SU-DHL-6 (cell line): ENCODE measurements around the gene CIB4.

Experiments
- H2AFZ ChIP-seq: fragments of 200-600 bp; sonication (generic); 2 replicates; pipeline ENCODE4 v1.6.1; 2014; ENCODE audit warnings: low read depth, mild to moderate bottlenecking, moderate library complexity, mixed read lengths, antibody characterized with exemption, low read length; ENCODE audit not compliant: severe bottlenecking
- H3F3A ChIP-seq: fragments of 200-600 bp; shearing (Covaris generic); 2 replicates; pipeline ENCODE4 v1.6.0; 2016; ENCODE audit warnings: antibody characterized with exemption, mild to moderate bottlenecking; ENCODE audit not compliant: insufficient read depth
- H3K27ac ChIP-seq: fragments of 200-600 bp; sonication (generic); 2 replicates; pipeline ENCODE4 v1.5.1; 2016; ENCODE audit warnings: low read depth, mild to moderate bottlenecking, low read length, moderate library complexity, mixed read lengths
- H3K27me3 ChIP-seq: fragments of 200-600 bp; sonication (generic), shearing (Covaris generic); 2 replicates; pipeline ENCODE4 v1.6.0; 2014; ENCODE audit warnings: mild to moderate bottlenecking, low read length
- H3K36me3 ChIP-seq: fragments of 200-600 bp; sonication (generic); 2 replicates; pipeline ENCODE4 v1.6.1; 2014; ENCODE audit warnings: mild to moderate bottlenecking, low read length, mixed read lengths
- H3K4me2 ChIP-seq: fragments of 300-600, 200-600 bp; shearing (Covaris generic), sonication (generic); 2 replicates; pipeline ENCODE4 v1.6.0; 2014; ENCODE audit warnings: low read length, low read depth, mild to moderate bottlenecking; ENCODE audit not compliant: poor library complexity, severe bottlenecking
- H3K4me3 ChIP-seq: fragments of 200-600 bp; sonication (generic); 2 replicates; pipeline ENCODE4 v1.5.1; 2014; ENCODE audit warnings: antibody characterized with exemption, low read length, mild to moderate bottlenecking, mixed read lengths; ENCODE audit not compliant: insufficient read depth, poor library complexity, severe bottlenecking
- H3K79me2 ChIP-seq: fragments of 200-600 bp; sonication (generic); 2 replicates; pipeline ENCODE4 v1.6.1; 2014; ENCODE audit warnings: mild to moderate bottlenecking, low read length, moderate library complexity; ENCODE audit not compliant: insufficient read depth
- H3K9ac ChIP-seq: fragments of 200-600 bp; sonication (generic); 2 replicates; pipeline ENCODE4 v1.7.0; 2014; ENCODE audit warnings: mild to moderate bottlenecking, low read length
- H3K9me2 ChIP-seq: fragments of 200-600 bp; sonication (generic); replicated peaks from 2 replicates; pipeline ENCODE4 v1.6.1; 2014; ENCODE audit warnings: low read length; ENCODE audit not compliant: insufficient read depth
- H3K9me3 ChIP-seq: fragments of 200-600 bp; sonication (generic); 2 replicates; pipeline ENCODE4 v1.6.1; 2014; ENCODE audit warnings: low read length, mixed read lengths; ENCODE audit not compliant: insufficient read depth
- H4K20me1 ChIP-seq: fragments of 200-600 bp; sonication (generic); 2 replicates; pipeline ENCODE4 v1.6.1; 2014; ENCODE audit warnings: low read depth, mild to moderate bottlenecking, antibody characterized with exemption, low read length, moderate library complexity, mixed read lengths
- EZH2phosphoT487 ChIP-seq: fragments of 200-600 bp; sonication (generic), shearing (Covaris generic); conservative IDR thresholded peaks from 2 replicates; pipeline ENCODE4 v1.6.1; 2018; ENCODE audit warnings: mild to moderate bottlenecking, antibody characterized with exemption, low read length, moderate library complexity, mixed read lengths
- TF ChIP-seq, protein P1 (sequence below): fragments of 200-600 bp; sonication (generic); IDR thresholded peaks from one replicate; pipeline ENCODE4 v1.5.1; 2017; ENCODE audit warnings: antibody characterized with exemption, mild to moderate bottlenecking, low read length, moderate library complexity; ENCODE audit not compliant: insufficient read depth, poor library complexity, severe bottlenecking

Gene CIB4

DNA sequence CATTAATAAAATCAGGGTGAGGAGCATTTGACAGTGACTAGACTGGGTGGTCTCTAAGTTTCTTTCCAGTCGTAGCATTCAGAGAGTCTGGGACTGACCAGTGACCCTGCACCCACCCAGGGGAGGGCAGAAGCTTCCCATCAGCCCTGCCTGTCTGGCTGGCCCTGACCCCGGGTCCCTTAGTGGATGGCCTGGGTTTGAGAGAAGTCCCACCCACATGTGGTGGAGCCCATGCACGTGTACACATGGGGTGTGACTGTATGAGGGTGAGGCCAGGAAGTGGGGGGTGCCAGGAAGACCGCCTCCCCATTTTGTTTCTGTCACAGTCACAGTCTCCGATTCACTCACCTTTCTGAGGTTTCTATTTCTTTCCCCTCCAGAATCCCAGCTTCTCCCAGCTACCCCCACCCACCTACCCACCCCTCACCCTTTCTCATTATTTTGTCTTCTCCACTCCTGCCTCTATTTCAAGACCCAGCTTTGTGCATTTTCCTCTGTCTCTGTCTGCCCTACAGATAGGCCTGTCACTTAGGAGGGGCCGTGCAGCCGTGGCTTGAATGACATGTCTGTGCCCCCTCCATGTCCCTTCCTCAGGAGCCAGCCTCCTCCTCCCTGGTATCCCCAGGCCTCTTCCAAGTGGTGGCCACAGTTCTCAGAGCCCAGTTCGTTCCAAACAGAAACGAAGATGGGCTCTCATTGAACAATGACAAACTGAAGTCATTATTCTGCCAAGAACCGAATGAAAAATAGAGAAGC lies 13.6 kb downstream of the CIB4 start:
- Histone ChIP-seq H3K27ac (no peak overlapping the region), H3F3A (no peaks in the 10 kb centered on the region), H3K36me3 (no peaks in the 10 kb centered on the region), H2AFZ (no peak overlapping the region), H4K20me1 (no peaks in the 10 kb centered on the region), H3K9me3 (no peaks in the 10 kb centered on the region), H3K27me3 (0 out of 2 replicates have a peak, but pooled peaks cover 3% of the 10 kb centered on the region), H3K4me3 (no peak overlapping the region), H3K9me2 (no peaks in the 10 kb centered on the region), H3K9ac (no peak overlapping the region), H3K79me2 (no peaks in the 10 kb centered on the region), H3K4me2 (no peak overlapping the region)
- TF ChIP-seq EZH2phosphoT487 = no peak
- TF ChIP-seq, protein P1, sequence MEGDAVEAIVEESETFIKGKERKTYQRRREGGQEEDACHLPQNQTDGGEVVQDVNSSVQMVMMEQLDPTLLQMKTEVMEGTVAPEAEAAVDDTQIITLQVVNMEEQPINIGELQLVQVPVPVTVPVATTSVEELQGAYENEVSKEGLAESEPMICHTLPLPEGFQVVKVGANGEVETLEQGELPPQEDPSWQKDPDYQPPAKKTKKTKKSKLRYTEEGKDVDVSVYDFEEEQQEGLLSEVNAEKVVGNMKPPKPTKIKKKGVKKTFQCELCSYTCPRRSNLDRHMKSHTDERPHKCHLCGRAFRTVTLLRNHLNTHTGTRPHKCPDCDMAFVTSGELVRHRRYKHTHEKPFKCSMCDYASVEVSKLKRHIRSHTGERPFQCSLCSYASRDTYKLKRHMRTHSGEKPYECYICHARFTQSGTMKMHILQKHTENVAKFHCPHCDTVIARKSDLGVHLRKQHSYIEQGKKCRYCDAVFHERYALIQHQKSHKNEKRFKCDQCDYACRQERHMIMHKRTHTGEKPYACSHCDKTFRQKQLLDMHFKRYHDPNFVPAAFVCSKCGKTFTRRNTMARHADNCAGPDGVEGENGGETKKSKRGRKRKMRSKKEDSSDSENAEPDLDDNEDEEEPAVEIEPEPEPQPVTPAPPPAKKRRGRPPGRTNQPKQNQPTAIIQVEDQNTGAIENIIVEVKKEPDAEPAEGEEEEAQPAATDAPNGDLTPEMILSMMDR = no peak

DNA sequence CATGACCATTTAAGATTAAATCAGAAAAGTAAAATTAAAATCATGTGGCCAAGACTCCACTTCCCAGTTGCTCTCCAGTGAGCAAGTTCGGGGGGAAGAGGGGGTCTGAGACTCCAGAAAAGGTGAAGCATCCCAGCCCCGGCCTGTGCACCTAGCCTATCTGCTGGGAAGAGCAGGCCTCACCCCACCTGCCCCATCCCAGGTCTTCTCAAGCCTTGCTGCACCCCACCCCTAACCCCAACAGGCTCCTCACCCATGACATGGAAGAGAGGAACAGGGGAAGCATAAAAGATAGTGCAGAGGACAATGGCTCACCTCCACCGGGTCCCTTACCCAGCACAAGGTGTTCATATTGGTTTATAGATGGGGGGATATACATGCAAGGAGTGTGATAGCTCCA lies 14.6 kb downstream of the CIB4 start:
- TF ChIP-seq, protein P1 = no peak
- TF ChIP-seq EZH2phosphoT487 = no peak
- no peaks in the 10 kb centered on the region for H3K9me3 ChIP-seq
- no peaks in the 10 kb centered on the region for H4K20me1 ChIP-seq
- no peaks in the 10 kb centered on the region for H3F3A ChIP-seq
- no peak overlapping the region for H3K27ac ChIP-seq
- no peaks in the 10 kb centered on the region for H3K36me3 ChIP-seq
- no peak overlapping the region for H3K9ac ChIP-seq
- no peaks in the 10 kb centered on the region for H3K9me2 ChIP-seq
- no peak overlapping the region for H3K4me3 ChIP-seq
- 0 out of 2 replicates have a peak, but pooled peaks cover 3% of the 10 kb centered on the region for H3K27me3 ChIP-seq
- no peak overlapping the region for H2AFZ ChIP-seq
- H3K79me2 ChIP-seq = no peaks in the 10 kb centered on the region
- no peak overlapping the region for H3K4me2 ChIP-seq

DNA sequence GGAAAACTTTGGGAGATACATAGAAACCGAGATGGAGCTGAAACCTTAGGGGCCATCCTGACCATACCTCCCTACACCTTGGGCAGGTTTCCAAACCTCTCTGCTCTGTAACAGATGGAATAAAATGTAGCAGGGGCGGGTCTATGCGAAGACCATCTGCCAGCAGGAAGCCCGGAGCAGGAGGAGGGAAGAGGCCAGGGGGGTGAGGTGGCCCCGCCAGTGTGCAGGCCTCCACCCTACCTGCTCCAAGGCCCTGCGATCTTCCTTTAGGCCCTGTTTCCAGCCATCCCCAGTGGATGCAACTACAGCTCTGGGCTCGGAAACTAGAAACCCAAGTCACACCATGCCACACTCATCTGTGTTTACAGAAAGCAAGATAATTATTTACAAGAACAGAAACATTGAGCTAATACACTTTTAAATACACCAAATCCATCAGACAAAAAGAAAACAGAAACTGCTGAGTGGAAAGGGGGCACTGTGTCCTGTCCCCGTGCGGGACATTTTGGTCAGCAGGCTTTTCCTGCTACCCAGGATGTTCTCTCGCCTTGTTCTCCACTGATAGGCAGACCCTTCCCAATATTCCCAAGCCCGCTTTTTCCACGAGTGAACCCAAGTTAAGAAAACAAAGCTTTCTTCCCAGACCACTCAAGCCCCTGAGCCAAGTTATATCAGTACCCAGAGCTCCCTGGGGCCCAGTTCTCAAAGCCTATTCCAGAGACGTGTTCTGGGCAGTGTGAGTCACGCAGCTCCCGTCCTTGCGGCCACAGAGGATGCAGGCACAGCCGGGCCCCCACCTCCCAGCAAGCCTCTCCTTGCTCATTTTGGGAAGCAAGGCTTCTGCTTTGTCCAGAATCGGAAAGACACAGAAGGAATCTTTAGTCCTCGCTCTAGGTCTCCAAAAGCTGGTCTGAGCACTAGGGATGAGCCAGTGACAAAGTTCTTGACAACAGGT lies 17.3 kb downstream of the CIB4 start:
- no peaks in the 10 kb centered on the region for H3K9me2 ChIP-seq
- H4K20me1 ChIP-seq = no peaks in the 10 kb centered on the region
- TF ChIP-seq EZH2phosphoT487 = no peak
- TF ChIP-seq, protein P1 = no peak
- no peak overlapping the region for H3K27ac ChIP-seq
- no peaks in the 10 kb centered on the region for H3K27me3 ChIP-seq
- H3K4me2 ChIP-seq = no peak overlapping the region
- H3K4me3 ChIP-seq = no peak overlapping the region
- no peaks in the 10 kb centered on the region for H3F3A ChIP-seq
- no peaks in the 10 kb centered on the region for H3K9me3 ChIP-seq
- H3K9ac ChIP-seq = no peak overlapping the region
- H3K79me2 ChIP-seq = no peaks in the 10 kb centered on the region
- H3K36me3 ChIP-seq = no peaks in the 10 kb centered on the region
- no peak overlapping the region for H2AFZ ChIP-seq
